ENCODE results near the gene PSMB10.

Gene PSMB10

DNA sequence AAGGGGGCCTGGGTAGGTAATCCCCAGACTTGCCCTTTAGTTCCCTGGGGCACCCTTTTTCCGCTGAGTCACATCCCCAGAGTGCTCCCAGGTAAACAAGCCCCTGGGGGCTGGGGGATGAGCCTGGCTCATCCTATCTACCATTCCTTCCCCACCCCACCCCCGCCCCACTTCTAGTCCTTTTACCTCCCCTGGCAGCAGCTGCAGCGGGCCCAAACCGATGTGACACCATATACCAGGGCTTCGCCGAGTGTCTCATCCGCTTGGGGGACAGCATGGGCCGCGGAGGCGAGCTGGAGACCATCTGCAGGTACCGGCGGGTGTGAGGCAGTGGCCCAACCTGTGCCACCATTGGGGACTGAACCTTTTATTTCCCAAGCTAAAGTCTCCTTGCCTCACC is 51.1 kb downstream of the PSMB10 start:
- TF ChIP-seq POLR2AphosphoS5 (IDR thresholded peaks at IDR 0.05; ENCODE audit: low read depth, low read length) (no peak), TAF1 (IDR thresholded peaks at IDR 0.05; ENCODE audit: borderline replicate concordance, insufficient read depth, low read length) (no peak), REST (IDR thresholded peaks at IDR 0.05; ENCODE audit: insufficient read depth in 1 of 2, low read depth in 2 of 2, low read length in 2 of 2) (no peak), SIN3A (IDR thresholded peaks at IDR 0.05; ENCODE audit: borderline replicate concordance, insufficient read depth, low read length) (no peak), FOXP2 (optimal IDR thresholded peaks at IDR 0.05; ENCODE audit: borderline replicate concordance, extremely low read depth, extremely low read length, insufficient read depth) (no peak)

DNA sequence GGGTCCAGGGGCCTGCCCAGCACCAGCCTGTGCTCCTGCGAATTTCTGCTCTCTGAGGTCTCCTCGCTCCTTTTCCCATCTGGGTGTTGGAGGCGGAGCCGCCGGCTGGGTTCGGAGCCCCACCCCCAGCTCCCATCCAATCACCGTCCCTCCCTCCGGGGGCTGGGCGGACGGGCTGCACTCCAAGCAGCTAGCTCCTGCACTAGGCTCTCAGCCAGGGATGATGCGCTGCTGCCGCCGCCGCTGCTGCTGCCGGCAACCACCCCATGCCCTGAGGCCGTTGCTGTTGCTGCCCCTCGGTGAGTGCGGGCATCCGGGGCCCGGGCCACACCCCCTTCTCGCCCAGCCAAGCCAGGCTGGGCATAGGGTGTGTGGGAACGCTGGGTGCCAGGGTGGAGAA is 52.0 kb downstream of the PSMB10 start, which contains the start of gene NRN1L:
Gene NRN1L (plus strand): TSS at position 202 of the 400 bp plus-strand sequence. CDS start 19 bp downstream, at position 221.
- TF ChIP-seq TAF1 (IDR thresholded peaks at IDR 0.05; ENCODE audit: borderline replicate concordance, insufficient read depth, low read length) (no peak), POLR2AphosphoS5 (IDR thresholded peaks at IDR 0.05; ENCODE audit: low read depth, low read length) (no peak), REST (IDR thresholded peaks at IDR 0.05; ENCODE audit: insufficient read depth in 1 of 2, low read depth in 2 of 2, low read length in 2 of 2) (no peak), SIN3A (IDR thresholded peaks at IDR 0.05; ENCODE audit: borderline replicate concordance, insufficient read depth, low read length) (no peak), FOXP2 (optimal IDR thresholded peaks at IDR 0.05; ENCODE audit: borderline replicate concordance, extremely low read depth, extremely low read length, insufficient read depth) (no peak)

Measured in PFSK-1 (cell line).